GM04503 (cell line): ENCODE data around the gene CTXN1.
A peak's percentile ranks its signal among the peaks of the same experiment; 100 is the strongest.
"Not testable (repeated sequence)": the region's sequence is repeated elsewhere in the genome, so short reads cannot be mapped to it uniquely, and the experiment has no call there.

Experiments used
- DNase-seq: peaks from one replicate; pipeline ENCODE4 v3.0.0-alpha.2; 2012; ENCODE audit warnings: low read depth

Gene CTXN1

DNA sequence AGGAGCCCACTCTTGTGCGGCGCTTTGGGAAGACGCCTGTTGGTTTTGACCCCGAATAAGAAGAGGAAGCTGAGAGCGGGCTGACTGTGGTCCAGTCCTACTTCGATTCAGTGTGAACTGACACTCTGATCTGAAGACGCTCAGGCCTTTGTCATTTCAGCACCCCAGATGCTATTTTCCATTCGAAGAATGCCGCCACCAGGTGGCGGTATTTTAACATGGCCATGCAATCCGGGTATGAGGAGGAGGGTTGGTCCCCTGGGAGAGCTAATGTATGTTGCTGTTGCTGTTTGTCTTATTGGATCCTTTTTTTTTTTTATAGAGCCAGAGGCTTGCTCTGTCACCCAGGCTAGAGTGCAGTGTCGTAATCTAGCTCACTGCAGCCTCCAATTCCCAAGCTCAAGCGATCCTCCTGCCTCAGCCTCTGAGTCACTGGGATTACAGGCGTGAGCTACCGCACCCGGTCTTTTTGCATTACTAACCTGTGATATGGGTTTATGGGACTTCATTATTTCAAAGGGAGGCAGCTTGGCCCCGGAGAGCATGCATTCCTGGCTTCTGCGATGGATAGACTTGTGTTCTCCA is 18.3 kb upstream of the CTXN1 start:
- peak; percentile 61 for DNase-seq

GRCh38 chr19:7943444-7944176 is 17.7 kb upstream of the CTXN1 start, which contains the start of gene TIMM44:
TIMM44 (minus strand) TSS chr19:7943666; CDS start chr19:7943651, 15 bp downstream.
- peak; percentile 99 for DNase-seq

- no peak for DNase-seq
Measured at GRCh38 chr19:7942981-7943443, 17.1 kb upstream of the CTXN1 start.

DNA sequence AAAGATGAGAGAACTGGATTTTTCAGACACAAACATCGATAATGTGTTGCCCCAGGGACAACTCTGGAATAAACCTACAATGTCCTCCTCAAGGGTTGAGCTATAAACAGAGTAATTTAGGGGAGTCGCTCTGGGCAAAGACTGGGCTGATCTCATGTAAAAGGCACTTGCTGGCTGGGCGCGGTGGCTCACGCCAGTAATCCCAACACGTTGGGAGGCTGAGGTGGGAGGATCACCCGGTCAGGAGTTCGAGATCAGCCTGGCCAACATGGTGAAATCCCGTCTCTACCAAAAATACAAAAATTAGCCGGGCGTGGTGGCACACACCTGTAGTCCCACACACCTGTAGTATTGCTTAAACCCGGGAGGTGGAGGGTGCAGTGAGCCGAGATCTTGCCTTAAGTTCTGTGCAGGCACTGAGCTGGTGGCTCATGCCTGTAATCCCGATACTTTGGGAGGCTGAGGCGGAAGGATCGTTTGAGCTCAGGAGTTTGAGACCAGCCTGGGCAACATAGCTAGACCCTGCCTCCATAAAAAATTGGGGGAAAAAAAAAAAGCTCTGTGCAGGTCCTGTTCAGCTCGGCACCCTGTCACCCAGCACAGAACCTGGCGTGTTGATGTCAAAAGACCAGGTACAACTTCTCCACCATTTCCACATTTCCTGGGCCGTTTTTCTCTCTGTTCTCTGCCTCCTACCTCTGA is 16.1 kb upstream of the CTXN1 start:
- no peak for DNase-seq

GRCh38 chr19:7940841-7941240 is 14.9 kb upstream of the CTXN1 start:
- no peak for DNase-seq

- DNase-seq: no peak
Measured at GRCh38 chr19:7934766-7935165, 8.8 kb upstream of the CTXN1 start.

DNA sequence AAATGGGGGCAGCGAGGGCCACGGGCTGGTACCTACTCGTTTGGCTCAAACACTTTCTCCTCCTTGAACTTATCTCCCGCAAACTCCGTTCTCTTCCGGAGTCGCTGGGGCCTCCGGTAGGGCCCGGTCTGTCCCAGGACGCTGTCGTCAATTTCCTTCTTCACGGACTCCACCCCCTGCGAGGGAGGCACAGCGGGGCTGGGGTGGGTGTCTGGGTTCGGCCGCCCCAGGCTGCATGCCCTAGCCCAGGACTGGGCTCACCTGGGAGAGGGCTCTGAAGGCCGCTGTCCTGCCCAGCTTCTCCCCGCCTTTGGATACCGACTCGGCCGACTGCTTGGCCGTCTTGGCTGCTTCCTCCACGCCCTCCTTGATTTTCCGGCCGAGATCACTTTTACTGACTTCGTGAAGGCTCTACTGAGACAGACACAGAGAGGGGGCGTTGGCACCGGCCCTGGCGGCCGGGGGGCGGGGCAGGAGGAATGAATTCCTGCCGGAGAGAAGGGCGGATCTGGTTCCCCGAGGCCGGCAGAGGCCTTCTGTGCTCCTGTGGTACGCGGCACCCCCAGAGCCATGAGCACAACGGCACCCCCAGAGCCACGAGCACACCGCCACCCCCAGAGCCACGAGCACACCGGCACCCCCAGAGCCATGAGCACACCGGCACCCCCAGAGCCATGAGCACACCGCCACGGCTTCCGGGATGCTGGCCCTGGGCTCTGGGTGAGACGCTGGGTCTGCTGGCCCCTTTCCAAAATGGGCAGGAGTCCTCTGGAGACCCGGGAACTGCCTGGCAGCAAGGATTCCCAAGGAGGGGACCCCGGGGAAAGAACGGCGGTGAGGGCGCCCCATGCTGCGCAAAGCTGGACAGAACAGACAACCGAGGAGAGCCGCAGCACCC is 8.1 kb upstream of the CTXN1 start:
- no peak for DNase-seq

GRCh38 chr19:7933411-7933810 is 7.5 kb upstream of the CTXN1 start:
- no peak for DNase-seq

DNA sequence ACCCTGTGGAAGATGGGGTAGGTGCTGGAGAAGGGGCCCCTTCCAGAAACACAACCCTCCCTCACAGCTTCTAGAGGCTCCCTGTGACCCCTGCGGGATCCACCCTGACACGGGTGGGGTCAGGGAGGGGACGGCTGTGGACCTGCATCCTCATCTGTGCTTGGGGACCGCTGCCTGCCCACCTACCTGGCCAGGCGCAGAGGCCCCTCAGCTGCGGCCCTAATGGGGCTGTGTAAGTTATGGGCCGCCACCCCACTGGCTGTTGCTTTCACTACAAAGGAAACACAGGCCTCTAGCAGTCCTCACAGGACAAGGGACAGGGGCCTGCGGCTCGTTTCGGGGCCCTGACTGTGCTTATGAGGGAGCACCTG is 7.0 kb upstream of the CTXN1 start:
- no peak for DNase-seq

DNA sequence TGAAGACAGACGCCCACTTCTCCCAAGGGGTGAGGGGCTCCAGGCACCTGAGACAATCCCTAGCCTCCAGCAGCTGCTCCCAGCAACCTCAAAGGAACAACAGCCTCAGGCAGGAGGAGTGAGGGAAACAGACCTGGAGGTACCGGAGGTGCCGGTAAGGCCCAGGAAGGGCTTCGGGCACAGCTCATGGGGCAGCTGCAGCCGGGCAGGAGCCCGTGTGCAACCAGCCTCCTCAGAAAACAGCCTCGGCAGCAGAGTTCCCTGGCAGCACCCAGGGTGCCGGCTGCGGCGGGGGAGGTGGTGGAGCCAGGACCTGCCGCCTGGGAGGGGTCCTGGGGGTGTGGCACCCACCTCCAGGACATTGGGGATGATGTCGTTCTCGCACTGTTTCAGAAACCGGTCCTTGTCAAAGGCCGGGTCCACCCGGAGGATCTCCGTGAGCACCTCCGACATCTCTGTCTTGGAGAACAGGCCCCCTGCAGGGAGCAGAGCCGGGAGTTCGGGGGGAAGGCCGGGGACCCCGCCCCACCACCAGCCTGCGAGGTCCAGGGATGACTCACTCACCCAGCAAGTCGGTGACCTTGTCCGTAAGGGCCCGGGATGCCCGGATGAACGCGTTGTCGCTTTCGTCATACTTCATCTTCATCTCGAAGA is 6.5 kb upstream of the CTXN1 start:
- no peak for DNase-seq

DNA sequence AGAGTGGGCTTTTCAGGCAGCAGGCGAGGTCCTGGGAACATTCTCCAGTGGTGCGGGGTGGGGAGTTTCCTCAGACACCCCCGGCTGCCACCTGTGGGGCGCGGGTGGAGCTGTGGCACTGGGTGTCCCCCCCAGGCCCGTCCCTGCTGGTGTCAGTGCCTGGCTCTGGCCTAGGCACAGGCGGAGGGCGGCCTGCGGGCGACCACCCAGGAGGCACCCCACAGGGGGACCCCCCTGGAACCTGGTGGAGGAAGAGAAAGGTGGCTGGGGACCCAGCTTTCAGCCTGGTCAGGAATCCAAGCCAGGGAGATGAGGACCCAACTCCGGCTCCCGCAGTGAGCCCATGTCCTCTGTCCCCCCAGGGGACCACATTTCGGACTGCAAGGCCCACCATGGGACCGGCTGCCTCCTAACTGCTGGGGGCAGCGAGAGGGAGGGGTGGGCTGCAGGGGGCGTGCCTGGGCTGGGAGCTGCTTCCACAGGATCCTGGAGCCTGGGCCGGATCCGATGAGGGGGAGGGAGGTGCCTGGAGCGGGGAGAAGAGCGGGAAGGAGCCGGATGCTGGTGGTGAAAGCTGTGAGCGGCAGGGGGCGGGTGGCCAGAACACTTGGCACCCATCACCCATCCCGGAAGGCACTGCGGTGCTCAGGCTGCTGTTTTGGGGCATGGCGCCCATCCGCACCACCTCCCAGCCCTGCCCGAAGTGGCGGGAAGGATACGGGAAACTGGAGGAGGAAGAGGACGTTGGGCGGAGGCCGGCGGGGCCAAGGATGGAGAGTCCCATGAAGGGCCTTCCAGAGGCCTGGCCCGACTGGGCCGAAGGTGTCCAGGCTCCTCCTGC is 5.5 kb upstream of the CTXN1 start:
- no peak for DNase-seq

DNA sequence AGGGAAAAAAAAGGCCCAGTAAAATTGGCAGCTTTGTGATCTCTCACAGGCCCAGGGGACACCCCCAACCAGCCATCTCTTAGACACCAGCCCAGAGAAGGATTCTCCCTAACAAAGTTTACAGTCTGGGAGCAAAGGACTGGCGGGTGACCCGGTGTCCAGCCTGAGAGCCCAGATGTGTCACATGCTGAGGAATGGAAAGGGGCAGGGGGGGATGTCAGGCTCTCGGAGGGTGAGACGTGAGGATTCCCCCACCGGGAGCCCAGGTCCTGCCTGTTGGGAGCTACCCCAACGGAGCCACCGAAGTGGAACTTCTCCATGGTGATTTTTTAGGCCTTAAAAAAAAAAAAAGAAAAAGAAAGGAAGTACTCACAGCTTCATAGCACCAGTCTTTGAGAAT is 4.8 kb upstream of the CTXN1 start:
- DNase-seq: no peak

- not testable (repeated sequence) for DNase-seq
Measured at GRCh38 chr19:7930030-7930429, 4.1 kb upstream of the CTXN1 start.

GRCh38 chr19:7928741-7929701 is 3.1 kb upstream of the CTXN1 start:
- peak; percentile 77 for DNase-seq

- DNase-seq: no peak
Measured at GRCh38 chr19:7928334-7928706, 2.4 kb upstream of the CTXN1 start.

GRCh38 chr19:7927605-7928333 is 1.8 kb upstream of the CTXN1 start:
- no peak for DNase-seq

DNA sequence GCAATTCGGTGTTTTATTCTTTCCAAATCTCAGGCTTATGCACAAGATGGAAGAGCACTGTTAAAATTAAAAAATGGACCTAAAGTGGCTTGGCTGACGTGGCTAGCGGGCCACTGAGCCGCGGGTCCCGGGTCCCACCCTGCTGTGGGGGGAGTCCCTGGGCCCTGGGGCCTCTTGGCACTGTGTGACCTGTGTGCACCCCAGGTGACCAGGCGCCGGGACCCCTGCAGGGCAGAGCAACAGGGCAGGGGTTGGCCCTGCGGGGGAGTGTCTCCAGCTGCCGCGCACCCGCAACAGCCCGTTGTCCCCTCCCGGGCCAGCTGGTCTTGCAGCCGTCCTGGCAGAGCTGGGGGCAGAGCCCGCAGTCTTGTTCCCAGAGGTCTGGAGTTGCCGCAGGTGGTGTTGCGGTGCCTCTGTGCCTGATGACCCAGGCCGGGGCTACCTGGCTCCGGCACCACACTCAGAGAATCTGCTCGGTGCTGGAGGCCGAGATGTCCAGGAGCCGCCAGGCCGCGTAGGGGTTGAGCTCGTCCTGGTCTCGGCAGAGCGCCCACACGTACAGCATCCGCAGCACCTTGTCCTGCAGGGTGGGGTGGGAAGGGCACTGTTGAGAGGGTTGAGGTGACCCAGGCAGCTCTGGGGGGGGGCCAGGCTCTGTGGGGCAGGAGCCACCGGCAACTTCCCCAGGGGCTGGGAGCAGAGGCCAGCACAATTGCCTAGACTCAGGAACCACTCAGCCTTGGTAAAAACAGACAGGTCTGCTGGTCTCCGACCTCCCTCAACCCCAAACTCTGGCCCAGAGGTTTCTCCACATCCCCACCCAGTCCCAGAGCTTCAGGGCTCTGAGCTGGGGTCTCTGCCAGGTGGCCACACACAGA is 1.0 kb upstream of the CTXN1 start:
- DNase-seq: no peak
